Measurements from ENCODE around the gene ANKRD13A. TPM values are rescaled to one million over a fixed set of nuclear protein-coding genes. Genes with fewer than 3 reads are reported as not detected.

ANKRD13A gene
- total and polyA plus RNA-seq, 2 experiments from 2014 or later: 5.7 to 25.6 TPM

- Histone ChIP-seq H3K36me3 (ENCODE audit: insufficient read depth) (no peaks in the 10 kb centered on the region; the same call in 1 of the 2 replicates), H3F3A (replicated peaks; ENCODE audit: low read depth) (no peaks in the 10 kb centered on the region), H3K9me2 (ENCODE audit: insufficient read depth) (no peaks in the 10 kb centered on the region), H4K20me1 (replicated peaks; ENCODE audit: insufficient read depth) (peaks cover 6% of the 10 kb centered on the region; the same call in 1 of the 2 replicates), H3K4me1 (ENCODE audit: insufficient read depth) (peaks cover 7% of the 10 kb centered on the region; the same call in 1 of the 2 replicates), H3K4me2 (no peak overlapping the region), H3K79me2 (replicated peaks; ENCODE audit: insufficient read depth) (peaks cover 13% of the 10 kb centered on the region; the same call in 1 of the 2 replicates), H3K27ac (ENCODE audit: low read depth) (peak overlapping the region; percentile 81), H3K4me3 (no peak overlapping the region), H2AFZ (no peak overlapping the region), H3K27me3 (ENCODE audit: insufficient read depth) (no peaks in the 10 kb centered on the region)
- peaks cover 7% of the 10 kb centered on the region; the same call in 2 of the 3 replicates for H3K36me3 Mint-ChIP-seq (ENCODE audit: low read depth)
- no peaks in the 10 kb centered on the region for H3K9me3 Mint-ChIP-seq
- ATAC-seq: no peak
- peaks cover 21% of the 10 kb centered on the region for H3K4me1 Mint-ChIP-seq
- H3K27me3 Mint-ChIP-seq (ENCODE audit: insufficient read depth, low read depth, poor library complexity): no peaks in the 10 kb centered on the region
- TF ChIP-seq ZNF114 (CRISPR knock-in tag; IDR thresholded peaks at IDR 0.05) (no peak), JUNB (IDR thresholded peaks at IDR 0.05; ENCODE audit: unreplicated experiment) (no peak), REST (IDR thresholded peaks at IDR 0.05; ENCODE audit: unreplicated experiment) (no peak), EZH2 (IDR thresholded peaks at IDR 0.05; ENCODE audit: low read depth, unreplicated experiment) (no peak), CREB1 (CRISPR knock-in tag; IDR thresholded peaks at IDR 0.05; ENCODE audit: low read depth) (no peak), NANOG (IDR thresholded peaks at IDR 0.05; ENCODE audit: borderline replicate concordance) (no peak), EZH2phosphoT487 (IDR thresholded peaks at IDR 0.05; ENCODE audit: unreplicated experiment) (no peak), STAT1 (IDR thresholded peaks at IDR 0.05; ENCODE audit: unreplicated experiment) (no peak), ZNF331 (CRISPR knock-in tag; IDR thresholded peaks at IDR 0.05; ENCODE audit: low read depth) (no peak), POLR2AphosphoS5 (IDR thresholded peaks at IDR 0.05; ENCODE audit: low read depth) (no peak)
- TF ChIP-seq, protein P1, sequence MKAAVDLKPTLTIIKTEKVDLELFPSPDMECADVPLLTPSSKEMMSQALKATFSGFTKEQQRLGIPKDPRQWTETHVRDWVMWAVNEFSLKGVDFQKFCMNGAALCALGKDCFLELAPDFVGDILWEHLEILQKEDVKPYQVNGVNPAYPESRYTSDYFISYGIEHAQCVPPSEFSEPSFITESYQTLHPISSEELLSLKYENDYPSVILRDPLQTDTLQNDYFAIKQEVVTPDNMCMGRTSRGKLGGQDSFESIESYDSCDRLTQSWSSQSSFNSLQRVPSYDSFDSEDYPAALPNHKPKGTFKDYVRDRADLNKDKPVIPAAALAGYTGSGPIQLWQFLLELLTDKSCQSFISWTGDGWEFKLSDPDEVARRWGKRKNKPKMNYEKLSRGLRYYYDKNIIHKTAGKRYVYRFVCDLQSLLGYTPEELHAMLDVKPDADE (IDR thresholded peaks at IDR 0.05): no peak
- TF ChIP-seq, protein P2, sequence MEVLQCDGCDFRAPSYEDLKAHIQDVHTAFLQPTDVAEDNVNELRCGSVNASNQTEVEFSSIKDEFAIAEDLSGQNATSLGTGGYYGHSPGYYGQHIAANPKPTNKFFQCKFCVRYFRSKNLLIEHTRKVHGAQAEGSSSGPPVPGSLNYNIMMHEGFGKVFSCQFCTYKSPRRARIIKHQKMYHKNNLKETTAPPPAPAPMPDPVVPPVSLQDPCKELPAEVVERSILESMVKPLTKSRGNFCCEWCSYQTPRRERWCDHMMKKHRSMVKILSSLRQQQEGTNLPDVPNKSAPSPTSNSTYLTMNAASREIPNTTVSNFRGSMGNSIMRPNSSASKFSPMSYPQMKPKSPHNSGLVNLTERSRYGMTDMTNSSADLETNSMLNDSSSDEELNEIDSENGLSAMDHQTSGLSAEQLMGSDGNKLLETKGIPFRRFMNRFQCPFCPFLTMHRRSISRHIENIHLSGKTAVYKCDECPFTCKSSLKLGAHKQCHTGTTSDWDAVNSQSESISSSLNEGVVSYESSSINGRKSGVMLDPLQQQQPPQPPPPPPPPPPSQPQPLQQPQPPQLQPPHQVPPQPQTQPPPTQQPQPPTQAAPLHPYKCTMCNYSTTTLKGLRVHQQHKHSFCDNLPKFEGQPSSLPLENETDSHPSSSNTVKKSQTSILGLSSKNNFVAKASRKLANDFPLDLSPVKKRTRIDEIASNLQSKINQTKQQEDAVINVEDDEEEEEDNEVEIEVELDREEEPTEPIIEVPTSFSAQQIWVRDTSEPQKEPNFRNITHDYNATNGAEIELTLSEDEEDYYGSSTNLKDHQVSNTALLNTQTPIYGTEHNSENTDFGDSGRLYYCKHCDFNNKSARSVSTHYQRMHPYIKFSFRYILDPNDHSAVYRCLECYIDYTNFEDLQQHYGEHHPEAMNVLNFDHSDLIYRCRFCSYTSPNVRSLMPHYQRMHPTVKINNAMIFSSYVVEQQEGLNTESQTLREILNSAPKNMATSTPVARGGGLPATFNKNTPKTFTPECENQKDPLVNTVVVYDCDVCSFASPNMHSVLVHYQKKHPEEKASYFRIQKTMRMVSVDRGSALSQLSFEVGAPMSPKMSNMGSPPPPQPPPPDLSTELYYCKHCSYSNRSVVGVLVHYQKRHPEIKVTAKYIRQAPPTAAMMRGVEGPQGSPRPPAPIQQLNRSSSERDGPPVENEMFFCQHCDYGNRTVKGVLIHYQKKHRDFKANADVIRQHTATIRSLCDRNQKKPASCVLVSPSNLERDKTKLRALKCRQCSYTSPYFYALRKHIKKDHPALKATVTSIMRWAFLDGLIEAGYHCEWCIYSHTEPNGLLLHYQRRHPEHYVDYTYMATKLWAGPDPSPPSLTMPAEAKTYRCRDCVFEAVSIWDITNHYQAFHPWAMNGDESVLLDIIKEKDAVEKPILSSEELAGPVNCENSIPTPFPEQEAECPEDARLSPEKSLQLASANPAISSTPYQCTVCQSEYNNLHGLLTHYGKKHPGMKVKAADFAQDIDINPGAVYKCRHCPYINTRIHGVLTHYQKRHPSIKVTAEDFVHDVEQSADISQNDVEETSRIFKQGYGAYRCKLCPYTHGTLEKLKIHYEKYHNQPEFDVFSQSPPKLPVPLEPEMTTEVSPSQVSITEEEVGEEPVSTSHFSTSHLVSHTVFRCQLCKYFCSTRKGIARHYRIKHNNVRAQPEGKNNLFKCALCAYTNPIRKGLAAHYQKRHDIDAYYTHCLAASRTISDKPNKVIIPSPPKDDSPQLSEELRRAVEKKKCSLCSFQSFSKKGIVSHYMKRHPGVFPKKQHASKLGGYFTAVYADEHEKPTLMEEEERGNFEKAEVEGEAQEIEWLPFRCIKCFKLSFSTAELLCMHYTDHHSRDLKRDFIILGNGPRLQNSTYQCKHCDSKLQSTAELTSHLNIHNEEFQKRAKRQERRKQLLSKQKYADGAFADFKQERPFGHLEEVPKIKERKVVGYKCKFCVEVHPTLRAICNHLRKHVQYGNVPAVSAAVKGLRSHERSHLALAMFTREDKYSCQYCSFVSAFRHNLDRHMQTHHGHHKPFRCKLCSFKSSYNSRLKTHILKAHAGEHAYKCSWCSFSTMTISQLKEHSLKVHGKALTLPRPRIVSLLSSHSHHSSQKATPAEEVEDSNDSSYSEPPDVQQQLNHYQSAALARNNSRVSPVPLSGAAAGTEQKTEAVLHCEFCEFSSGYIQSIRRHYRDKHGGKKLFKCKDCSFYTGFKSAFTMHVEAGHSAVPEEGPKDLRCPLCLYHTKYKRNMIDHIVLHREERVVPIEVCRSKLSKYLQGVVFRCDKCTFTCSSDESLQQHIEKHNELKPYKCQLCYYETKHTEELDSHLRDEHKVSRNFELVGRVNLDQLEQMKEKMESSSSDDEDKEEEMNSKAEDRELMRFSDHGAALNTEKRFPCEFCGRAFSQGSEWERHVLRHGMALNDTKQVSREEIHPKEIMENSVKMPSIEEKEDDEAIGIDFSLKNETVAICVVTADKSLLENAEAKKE (CRISPR knock-in tag; IDR thresholded peaks at IDR 0.05): no peak
- TF ChIP-seq, protein P3, sequence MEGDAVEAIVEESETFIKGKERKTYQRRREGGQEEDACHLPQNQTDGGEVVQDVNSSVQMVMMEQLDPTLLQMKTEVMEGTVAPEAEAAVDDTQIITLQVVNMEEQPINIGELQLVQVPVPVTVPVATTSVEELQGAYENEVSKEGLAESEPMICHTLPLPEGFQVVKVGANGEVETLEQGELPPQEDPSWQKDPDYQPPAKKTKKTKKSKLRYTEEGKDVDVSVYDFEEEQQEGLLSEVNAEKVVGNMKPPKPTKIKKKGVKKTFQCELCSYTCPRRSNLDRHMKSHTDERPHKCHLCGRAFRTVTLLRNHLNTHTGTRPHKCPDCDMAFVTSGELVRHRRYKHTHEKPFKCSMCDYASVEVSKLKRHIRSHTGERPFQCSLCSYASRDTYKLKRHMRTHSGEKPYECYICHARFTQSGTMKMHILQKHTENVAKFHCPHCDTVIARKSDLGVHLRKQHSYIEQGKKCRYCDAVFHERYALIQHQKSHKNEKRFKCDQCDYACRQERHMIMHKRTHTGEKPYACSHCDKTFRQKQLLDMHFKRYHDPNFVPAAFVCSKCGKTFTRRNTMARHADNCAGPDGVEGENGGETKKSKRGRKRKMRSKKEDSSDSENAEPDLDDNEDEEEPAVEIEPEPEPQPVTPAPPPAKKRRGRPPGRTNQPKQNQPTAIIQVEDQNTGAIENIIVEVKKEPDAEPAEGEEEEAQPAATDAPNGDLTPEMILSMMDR (conservative IDR thresholded peaks at IDR 0.05; ENCODE audit: low read depth in 2 of 2): no peak
- DNase-seq (ENCODE audit: low spot score): no peak
- peak overlapping the region; percentile 25; the same call in 1 of the 2 replicates for H3K27ac Mint-ChIP-seq
- H3K4me3 Mint-ChIP-seq: no peak overlapping the region
Observed at GRCh38 chr12:110038741-110039084, 39.5 kb downstream of the ANKRD13A start.

Data from GM23338 (cell line).